Gastroesophageal sphincter (tissue), 4 donors: ENCODE data around the gene NUP205. TPM values are rescaled to one million over a fixed set of nuclear protein-coding genes. Genes with fewer than 3 reads are reported as not detected.

Experiments used
- ATAC-seq: fragments of 150-250 bp; one replicate; pipeline ENCODE4 v1.9.1; 2016; ENCODE audit warnings: mild to moderate bottlenecking, moderate library complexity
- H3K27ac ChIP-seq, 4 donors: fragments of 200-600 bp; sonication (generic) in 3 of 4; 1 replicate in 3 of 4; 2 replicates in 1 of 4; pipeline ENCODE4 v1.5.1; 2016 to 2019
- H3K27me3 ChIP-seq: fragments of 200-600 bp; sonication (generic); one replicate; pipeline ENCODE4 v1.5.1; 2019
- H3K36me3 ChIP-seq, 2 donors: fragments of 200-600 bp; sonication (generic); one replicate each; pipeline ENCODE4 v1.5.1; 2019; ENCODE audit warnings: control low read depth in 1 of 2
- H3K4me1 ChIP-seq, 3 donors: fragments of 200-600 bp; sonication (generic); 1 replicate in 2 of 3; 2 replicates in 1 of 3; pipeline ENCODE4 v1.5.1; 2016 to 2019; ENCODE audit warnings: control low read depth in 2 of 3
- H3K4me3 ChIP-seq, 2 donors: fragments of 200-600 bp; sonication (generic); one replicate each; pipeline ENCODE4 v1.5.1; 2019; ENCODE audit warnings: mild to moderate bottlenecking in 1 of 2, moderate library complexity in 1 of 2
- H3K9me3 ChIP-seq, 3 donors: fragments of 200-600 bp; sonication (generic); one replicate each; pipeline ENCODE4 v1.5.1; 2017 to 2019; ENCODE audit warnings: control low read depth in 2 of 3
- CTCF ChIP-seq, 4 experiments: fragments of 200-600 bp in 2 of 4; fragments of 450-650 bp in 2 of 4; sonication (generic) in 1 of 4; IDR thresholded peaks; one replicate each; pipeline ENCODE4 v1.5.1; 2017 to 2019; ENCODE audit warnings: antibody characterized with exemption in 4 of 4, mild to moderate bottlenecking in 2 of 4, moderate library complexity in 2 of 4
- EP300 ChIP-seq: sonication (generic); formaldehyde crosslinking; IDR thresholded peaks from one replicate; pipeline ENCODE4 v1.6.1; 2017; ENCODE audit warnings: antibody characterized with exemption, mild to moderate bottlenecking
- POLR2A ChIP-seq, 2 donors: fragments of 450-650 bp; IDR thresholded peaks; one replicate each; pipeline ENCODE4 v1.6.1; 2017; ENCODE audit warnings: antibody characterized with exemption in 2 of 2, mild to moderate bottlenecking in 2 of 2, moderate library complexity in 1 of 2
- POLR2AphosphoS5 ChIP-seq: sonication (generic); formaldehyde crosslinking; IDR thresholded peaks from one replicate; pipeline ENCODE4 v1.6.1; 2017; ENCODE audit warnings: antibody characterized with exemption
- WGBS, 2 donors: methylation state at CpG; one replicate each; pipeline ENCODE4 v1.1.5; 2018; ENCODE audit warnings: low coverage in 1 of 2; 5-methylcytosine and 5-hydroxymethylcytosine counted together
- total RNA-seq, 4 donors: library from RNA; depleted of rRNA; stranded (reverse); fragments of >200 nt; gene quantifications; one replicate each; pipeline ENCODE4 v1.1.0, GENCODE V29; 2016

Gene NUP205
- total RNA-seq, 4 donors from 2014 or later, result 28.4 to 38.8 (median 32.4) TPM

- Histone ChIP-seq H3K36me3 (peaks cover 0 to 37% of the 10 kb centered on the region in 2 donors), H3K27me3 (no peaks in the 10 kb centered on the region), H3K4me3 (no peak overlapping the region), H3K9me3 (no peaks in the 10 kb centered on the region), H3K4me1 (peaks cover 8 to 55% (median 14%) of the 10 kb centered on the region in 3 donors), H3K27ac (no peak overlapping the region)
- TF ChIP-seq EP300, result no peak
- no peak for TF ChIP-seq POLR2AphosphoS5
- no peak for TF ChIP-seq CTCF (IDR thresholded peaks at IDR 0.05)
- no peak for TF ChIP-seq POLR2A (IDR thresholded peaks at IDR 0.05)
- 46 to 54% methylated on average over 4 to 6 of the region's 6 CpGs for WGBS, 2 donors
- ATAC-seq, result no peak
Measured at GRCh38 chr7:135673360-135673706, 115.6 kb downstream of the NUP205 start.

GRCh38 chr7:135678612-135679575 lies 121.2 kb downstream of the NUP205 start:
- WGBS, 2 donors, result 22 to 67% methylated on average over 3 to 4 of the region's 4 CpGs
- H3K4me3 ChIP-seq, result no peak overlapping the region
- H3K27me3 ChIP-seq, result no peaks in the 10 kb centered on the region
- H3K4me1 ChIP-seq, result peaks cover 5 to 40% (median 7%) of the 10 kb centered on the region in 3 donors
- peak; percentile 63 for ATAC-seq
- peaks cover 0 to 41% of the 10 kb centered on the region in 2 donors for H3K36me3 ChIP-seq
- H3K9me3 ChIP-seq, result no peaks in the 10 kb centered on the region
- H3K27ac ChIP-seq, result peak overlapping the region in 2 of 4 donors; percentile 20 to 28
- TF ChIP-seq POLR2AphosphoS5 (peak; percentile 84), EP300 (no peak)

- TF ChIP-seq CTCF (IDR thresholded peaks at IDR 0.05) (no peak), POLR2AphosphoS5 (no peak)
- ATAC-seq, result no peak
- 46 to 55% methylated on average over 3 to 4 of the region's 5 CpGs for WGBS, 2 donors
- Histone ChIP-seq H3K36me3 (peaks cover 0 to 25% of the 10 kb centered on the region in 2 donors), H3K9me3 (no peaks in the 10 kb centered on the region), H3K27me3 (no peaks in the 10 kb centered on the region), H3K27ac (peak overlapping the region in 1 of 4 donors; percentile 23), H3K4me1 (peaks cover 5 to 46% (median 7%) of the 10 kb centered on the region in 3 donors), H3K4me3 (no peak overlapping the region)
Measured at GRCh38 chr7:135681762-135682161, 124.0 kb downstream of the NUP205 start.

GRCh38 chr7:135682191-135682590 lies 124.5 kb downstream of the NUP205 start:
- no peaks in the 10 kb centered on the region for H3K27me3 ChIP-seq
- H3K4me3 ChIP-seq, result no peak overlapping the region
- 41 to 95% methylated on average over 3 of the region's 3 CpGs for WGBS, 2 donors
- H3K36me3 ChIP-seq, result peaks cover 0 to 26% of the 10 kb centered on the region in 2 donors
- H3K9me3 ChIP-seq, result no peaks in the 10 kb centered on the region
- ATAC-seq, result no peak
- TF ChIP-seq EP300 (no peak), POLR2A (IDR thresholded peaks at IDR 0.05) (no peak), CTCF (IDR thresholded peaks at IDR 0.05) (no peak), POLR2AphosphoS5 (peak; percentile 7)
- peaks cover 5 to 46% (median 7%) of the 10 kb centered on the region in 3 donors for H3K4me1 ChIP-seq
- H3K27ac ChIP-seq, result peak overlapping the region in 1 of 4 donors; percentile 23

- Histone ChIP-seq H3K27ac (no peak overlapping the region), H3K4me1 (peaks cover 1 to 36% (median 2%) of the 10 kb centered on the region in 3 donors), H3K9me3 (no peaks in the 10 kb centered on the region), H3K36me3 (peaks cover 0 to 28% of the 10 kb centered on the region in 2 donors), H3K4me3 (no peak overlapping the region), H3K27me3 (no peaks in the 10 kb centered on the region)
- ATAC-seq, result no peak
- TF ChIP-seq POLR2A (IDR thresholded peaks at IDR 0.05) (no peak), POLR2AphosphoS5 (no peak)
- 90% methylated on average over 2 to 3 of the region's 3 CpGs for WGBS, 2 donors
Measured at GRCh38 chr7:135683609-135684008, 125.9 kb downstream of the NUP205 start.
